Measurements from ENCODE around the gene C17orf114.

- TF ChIP-seq, protein P1, sequence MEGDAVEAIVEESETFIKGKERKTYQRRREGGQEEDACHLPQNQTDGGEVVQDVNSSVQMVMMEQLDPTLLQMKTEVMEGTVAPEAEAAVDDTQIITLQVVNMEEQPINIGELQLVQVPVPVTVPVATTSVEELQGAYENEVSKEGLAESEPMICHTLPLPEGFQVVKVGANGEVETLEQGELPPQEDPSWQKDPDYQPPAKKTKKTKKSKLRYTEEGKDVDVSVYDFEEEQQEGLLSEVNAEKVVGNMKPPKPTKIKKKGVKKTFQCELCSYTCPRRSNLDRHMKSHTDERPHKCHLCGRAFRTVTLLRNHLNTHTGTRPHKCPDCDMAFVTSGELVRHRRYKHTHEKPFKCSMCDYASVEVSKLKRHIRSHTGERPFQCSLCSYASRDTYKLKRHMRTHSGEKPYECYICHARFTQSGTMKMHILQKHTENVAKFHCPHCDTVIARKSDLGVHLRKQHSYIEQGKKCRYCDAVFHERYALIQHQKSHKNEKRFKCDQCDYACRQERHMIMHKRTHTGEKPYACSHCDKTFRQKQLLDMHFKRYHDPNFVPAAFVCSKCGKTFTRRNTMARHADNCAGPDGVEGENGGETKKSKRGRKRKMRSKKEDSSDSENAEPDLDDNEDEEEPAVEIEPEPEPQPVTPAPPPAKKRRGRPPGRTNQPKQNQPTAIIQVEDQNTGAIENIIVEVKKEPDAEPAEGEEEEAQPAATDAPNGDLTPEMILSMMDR (IDR thresholded peaks at IDR 0.05) = peak in 1 of 3 experiments; percentile 2
- peak in 1 of 2 donors; percentile 83 for TF ChIP-seq POLR2A (IDR thresholded peaks at IDR 0.05)
- TF ChIP-seq POLR2AphosphoS5 (IDR thresholded peaks at IDR 0.05; ENCODE audit: insufficient read depth in 1 of 2, low read depth in 1 of 2) = peak in 1 of 2 donors; percentile 83
Observed at GRCh38 chr17:4833178-4833940, 31.2 kb upstream of the C17orf114 start, which contains the start of gene MINK1.
